Nephron (organoid): Measurements from ENCODE around the gene LGI1.

ENCODE experiments used
- H3K27ac Mint-ChIP-seq, 3 experiments: 2 replicates each; pipeline ENCODE4 v1.8.0; 2020; ENCODE audit warnings: mixed read lengths in 3 of 3, mild to moderate bottlenecking in 2 of 3, moderate library complexity in 1 of 3
- H3K27me3 Mint-ChIP-seq: 2 replicates; pipeline ENCODE4 v1.8.0; 2021; ENCODE audit warnings: low read depth, mild to moderate bottlenecking, moderate library complexity, mixed read lengths
- H3K36me3 Mint-ChIP-seq: 2 replicates; pipeline ENCODE4 v1.8.0; 2020; ENCODE audit warnings: low read depth, mixed read lengths
- H3K4me1 Mint-ChIP-seq: 2 replicates; pipeline ENCODE4 v1.8.0; 2020; ENCODE audit warnings: mixed read lengths
- H3K4me3 Mint-ChIP-seq, 3 experiments: 2 replicates each; pipeline ENCODE4 v1.8.0; 2020; ENCODE audit warnings: mild to moderate bottlenecking in 3 of 3, mixed read lengths in 3 of 3, moderate library complexity in 2 of 3
- H3K9me3 Mint-ChIP-seq: 2 replicates; pipeline ENCODE4 v1.8.0; 2020; ENCODE audit warnings: mixed read lengths
- TF ChIP-seq, protein P1 (sequence below), 3 experiments: fragments of 200-600 bp; sonication (generic); IDR thresholded peaks; one replicate each; pipeline ENCODE4 v1.5.0; 2021; ENCODE audit warnings: antibody characterized with exemption in 3 of 3; ENCODE audit not compliant: unreplicated experiment in 3 of 3

Gene LGI1

DNA sequence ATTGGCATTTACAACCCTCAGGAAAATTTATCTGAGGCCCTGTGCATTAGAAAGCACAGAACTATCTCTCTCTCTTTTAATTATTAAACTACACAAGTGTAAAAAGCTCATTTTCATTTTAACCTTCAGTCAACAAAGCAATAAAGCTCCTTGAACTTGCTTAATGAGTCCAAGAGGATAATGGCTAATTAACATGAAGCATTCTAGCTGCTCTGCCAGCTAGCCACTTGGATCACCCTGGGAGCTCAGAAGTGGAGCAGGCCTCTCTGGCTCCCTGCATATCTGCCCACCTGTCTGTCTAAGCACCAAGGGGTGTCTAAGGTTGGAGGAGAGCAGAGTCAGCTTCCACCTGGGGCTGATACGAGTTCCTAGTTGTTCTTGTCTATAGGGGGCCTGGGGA, 80.1 kb downstream of the LGI1 start:
- Mint-ChIP-seq H3K27me3 (peaks cover 4% of the 10 kb centered on the region), H3K4me3 (no peak overlapping the region), H3K27ac (peak overlapping the region in 1 of 3 experiments; percentile 10), H3K4me1 (no peaks in the 10 kb centered on the region), H3K9me3 (peaks cover 10% of the 10 kb centered on the region), H3K36me3 (no peaks in the 10 kb centered on the region)
- TF ChIP-seq, protein P1, sequence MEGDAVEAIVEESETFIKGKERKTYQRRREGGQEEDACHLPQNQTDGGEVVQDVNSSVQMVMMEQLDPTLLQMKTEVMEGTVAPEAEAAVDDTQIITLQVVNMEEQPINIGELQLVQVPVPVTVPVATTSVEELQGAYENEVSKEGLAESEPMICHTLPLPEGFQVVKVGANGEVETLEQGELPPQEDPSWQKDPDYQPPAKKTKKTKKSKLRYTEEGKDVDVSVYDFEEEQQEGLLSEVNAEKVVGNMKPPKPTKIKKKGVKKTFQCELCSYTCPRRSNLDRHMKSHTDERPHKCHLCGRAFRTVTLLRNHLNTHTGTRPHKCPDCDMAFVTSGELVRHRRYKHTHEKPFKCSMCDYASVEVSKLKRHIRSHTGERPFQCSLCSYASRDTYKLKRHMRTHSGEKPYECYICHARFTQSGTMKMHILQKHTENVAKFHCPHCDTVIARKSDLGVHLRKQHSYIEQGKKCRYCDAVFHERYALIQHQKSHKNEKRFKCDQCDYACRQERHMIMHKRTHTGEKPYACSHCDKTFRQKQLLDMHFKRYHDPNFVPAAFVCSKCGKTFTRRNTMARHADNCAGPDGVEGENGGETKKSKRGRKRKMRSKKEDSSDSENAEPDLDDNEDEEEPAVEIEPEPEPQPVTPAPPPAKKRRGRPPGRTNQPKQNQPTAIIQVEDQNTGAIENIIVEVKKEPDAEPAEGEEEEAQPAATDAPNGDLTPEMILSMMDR (IDR thresholded peaks at IDR 0.05; ENCODE audit: unreplicated experiment in 3 of 3), result no peak

GRCh38 chr10:93838278-93838677, 80.5 kb downstream of the LGI1 start:
- Mint-ChIP-seq H3K36me3 (no peaks in the 10 kb centered on the region), H3K4me1 (no peaks in the 10 kb centered on the region), H3K4me3 (no peak overlapping the region), H3K27ac (no peak overlapping the region), H3K27me3 (peaks cover 4% of the 10 kb centered on the region), H3K9me3 (peaks cover 10% of the 10 kb centered on the region)
- TF ChIP-seq, protein P1 (IDR thresholded peaks at IDR 0.05; ENCODE audit: unreplicated experiment in 3 of 3), result no peak

DNA sequence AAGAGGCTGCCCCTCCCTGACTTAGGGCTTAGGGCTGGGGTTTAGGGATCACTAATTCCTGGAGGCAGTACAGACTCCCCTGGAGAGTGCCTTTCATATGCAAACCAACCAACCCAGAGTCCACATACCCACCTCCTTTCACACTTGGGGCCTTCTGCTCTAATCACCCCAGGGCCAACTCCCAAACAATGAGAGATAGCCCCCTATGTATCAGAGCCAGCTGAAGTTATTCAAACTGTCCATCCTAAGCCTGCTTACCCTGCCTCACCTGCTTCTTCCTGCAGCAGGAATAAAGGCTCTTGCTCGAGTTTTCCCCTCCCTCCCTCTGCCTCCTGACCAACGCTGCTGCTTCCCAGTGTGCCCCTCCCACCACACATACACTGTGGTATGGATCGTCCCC, 84.2 kb downstream of the LGI1 start:
- Mint-ChIP-seq H3K27me3 (peaks cover 4% of the 10 kb centered on the region), H3K4me1 (no peaks in the 10 kb centered on the region), H3K4me3 (no peak overlapping the region), H3K9me3 (no peaks in the 10 kb centered on the region), H3K27ac (no peak overlapping the region), H3K36me3 (no peaks in the 10 kb centered on the region)
- TF ChIP-seq, protein P1 (IDR thresholded peaks at IDR 0.05; ENCODE audit: unreplicated experiment in 3 of 3), result no peak

- Mint-ChIP-seq H3K36me3 (no peaks in the 10 kb centered on the region), H3K27me3 (peaks cover 4% of the 10 kb centered on the region), H3K27ac (no peak overlapping the region), H3K9me3 (peaks cover 4% of the 10 kb centered on the region), H3K4me1 (peaks cover 3% of the 10 kb centered on the region), H3K4me3 (no peak overlapping the region)
- TF ChIP-seq, protein P1 (IDR thresholded peaks at IDR 0.05; ENCODE audit: unreplicated experiment in 3 of 3), result no peak
Observed at GRCh38 chr10:93844979-93845626, 87.4 kb downstream of the LGI1 start.
